HG03139 (cell line): ENCODE measurements around the gene GARIN5A.

Source experiments
- ATAC-seq: cut with Tn5 transposase; IDR thresholded peaks from one replicate; pipeline ENCODE4 v1.9.1; 2021; ENCODE audit not compliant: unreplicated experiment

Gene GARIN5A

GRCh38 chr19:50476224-50476906 is at the start of gene GARIN5A, which contains the start of gene EMC10:
Gene GARIN5A, minus strand, starts transcription at chr19:50476848. Its CDS starts 460 bp downstream, at chr19:50476388.
Gene EMC10, plus strand, starts transcription at chr19:50476507. Its CDS starts 38 bp downstream, at chr19:50476545.
- peak; percentile 72 for ATAC-seq

- ATAC-seq, result no peak
Observed at GRCh38 chr19:50522881-50523280, 46.2 kb upstream of the GARIN5A start.

DNA sequence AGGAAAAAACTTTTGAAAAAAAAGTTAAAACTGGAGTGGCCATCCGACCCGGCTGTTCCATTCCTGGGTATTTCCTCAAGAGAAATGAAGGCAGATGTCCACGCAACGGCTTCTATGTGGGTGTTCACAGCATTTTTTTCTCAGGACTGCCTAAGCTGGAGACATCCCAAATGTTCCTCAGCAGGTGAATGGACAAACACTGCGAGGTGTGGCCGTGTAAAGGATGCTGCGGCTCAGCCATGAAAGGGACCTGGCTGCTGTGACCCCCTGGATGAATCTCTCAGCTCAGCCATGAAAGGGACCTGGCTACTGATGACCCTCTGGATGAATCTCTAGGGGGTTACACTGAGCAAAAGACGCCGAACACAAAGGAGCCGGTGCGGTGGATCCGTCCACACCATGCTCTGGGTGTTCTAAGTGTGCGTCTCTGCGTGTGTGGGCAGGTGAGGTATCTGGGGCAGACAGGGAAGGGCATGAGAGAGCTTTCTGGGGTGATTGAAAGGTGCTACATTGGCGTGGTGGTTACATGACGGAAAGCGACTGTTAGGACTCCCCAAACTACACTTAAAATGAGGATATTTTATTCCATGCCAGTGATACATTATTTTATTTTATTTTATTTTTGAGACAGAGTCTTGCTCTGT is 44.3 kb upstream of the GARIN5A start:
- ATAC-seq, result no peak

DNA sequence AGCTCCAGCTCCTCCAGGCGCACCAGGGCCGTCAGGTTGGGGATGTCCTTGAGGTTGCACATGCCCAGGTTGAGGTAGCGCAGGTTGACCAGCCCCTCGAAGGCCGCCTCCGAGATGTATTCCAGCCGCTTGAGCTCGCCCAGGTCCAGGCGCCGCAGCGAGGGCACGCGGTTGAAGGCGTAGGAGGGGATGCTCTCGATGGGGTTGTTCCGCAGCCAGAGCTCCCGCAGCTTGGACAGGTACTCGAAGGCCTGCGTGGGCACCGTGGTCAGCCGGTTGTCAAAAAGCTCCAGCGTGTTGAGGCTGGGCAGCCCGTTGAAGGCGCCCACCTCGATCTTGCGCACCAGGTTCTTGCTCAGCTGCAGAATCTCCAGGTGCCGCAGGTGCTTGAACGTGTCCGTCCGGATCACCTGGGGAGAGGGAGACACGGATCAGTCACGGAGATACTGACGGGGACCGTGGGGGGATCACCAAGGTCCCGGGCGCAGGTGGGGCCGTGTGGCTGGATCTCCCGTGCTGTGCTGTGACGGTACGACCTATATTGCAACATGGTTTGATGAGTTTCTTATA is 42.4 kb upstream of the GARIN5A start:
- no peak for ATAC-seq

DNA sequence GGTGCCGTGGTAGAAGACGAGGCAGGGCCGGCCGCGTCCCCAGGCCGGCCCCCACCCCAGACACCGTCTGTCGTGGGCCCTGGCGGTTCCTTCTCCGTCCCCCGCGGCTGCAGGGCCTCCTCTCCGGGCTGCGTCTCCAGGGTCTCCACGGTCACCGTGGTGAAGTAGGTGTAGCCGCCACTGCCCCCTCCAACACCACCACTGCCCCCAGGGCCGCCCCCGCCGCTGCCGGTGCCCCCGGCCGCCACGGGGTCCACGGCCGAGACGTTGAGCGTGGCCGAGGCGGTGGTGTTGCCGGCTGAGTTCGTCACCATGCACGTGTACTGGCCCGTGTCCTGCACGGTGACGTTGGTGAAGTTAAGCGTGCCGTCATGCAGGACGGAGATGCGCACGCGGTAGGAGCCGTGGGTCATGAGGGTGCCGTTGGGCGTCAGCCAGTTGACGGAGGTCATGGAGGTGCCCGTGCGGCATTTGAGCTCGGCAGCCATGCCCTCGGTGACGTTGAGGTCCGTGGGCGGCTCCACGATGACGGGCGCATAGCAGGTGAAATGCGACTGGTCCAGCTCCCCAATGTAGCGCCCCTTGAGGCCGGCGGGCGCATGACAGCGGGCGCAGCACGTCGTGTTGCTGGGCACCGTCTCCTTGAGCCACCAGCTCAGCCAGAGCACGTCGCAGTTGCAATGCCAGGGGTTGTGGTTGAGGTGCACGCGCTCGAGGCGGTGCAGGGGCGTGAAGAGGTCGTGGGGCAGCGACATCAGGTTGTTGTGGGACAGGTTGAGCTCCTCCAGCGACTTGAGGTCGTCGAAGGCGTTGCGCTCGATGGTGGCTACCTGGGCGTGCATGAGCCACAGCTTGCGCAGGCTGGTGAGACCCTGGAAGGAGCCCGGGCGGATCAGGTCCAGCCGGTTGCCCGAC is 41.7 kb upstream of the GARIN5A start:
- no peak for ATAC-seq

DNA sequence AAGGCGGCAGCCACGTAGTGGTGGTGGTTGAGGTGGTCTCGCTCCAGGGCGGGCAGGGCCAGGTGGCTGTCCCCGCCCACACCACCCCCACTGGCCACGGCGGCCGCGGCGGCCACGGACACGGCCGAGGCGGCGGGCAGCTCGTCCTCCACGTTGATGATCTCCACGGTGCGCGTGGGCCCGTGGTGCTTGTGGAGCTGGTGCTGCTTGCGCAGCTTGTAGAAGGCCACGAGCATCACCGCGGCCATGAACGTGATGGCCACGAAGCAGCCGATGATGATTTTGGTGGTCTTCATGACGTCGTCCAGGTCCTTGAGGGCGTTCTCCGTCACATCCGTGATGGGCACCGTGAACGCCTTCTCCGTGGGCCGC is 41.0 kb upstream of the GARIN5A start:
- no peak for ATAC-seq

DNA sequence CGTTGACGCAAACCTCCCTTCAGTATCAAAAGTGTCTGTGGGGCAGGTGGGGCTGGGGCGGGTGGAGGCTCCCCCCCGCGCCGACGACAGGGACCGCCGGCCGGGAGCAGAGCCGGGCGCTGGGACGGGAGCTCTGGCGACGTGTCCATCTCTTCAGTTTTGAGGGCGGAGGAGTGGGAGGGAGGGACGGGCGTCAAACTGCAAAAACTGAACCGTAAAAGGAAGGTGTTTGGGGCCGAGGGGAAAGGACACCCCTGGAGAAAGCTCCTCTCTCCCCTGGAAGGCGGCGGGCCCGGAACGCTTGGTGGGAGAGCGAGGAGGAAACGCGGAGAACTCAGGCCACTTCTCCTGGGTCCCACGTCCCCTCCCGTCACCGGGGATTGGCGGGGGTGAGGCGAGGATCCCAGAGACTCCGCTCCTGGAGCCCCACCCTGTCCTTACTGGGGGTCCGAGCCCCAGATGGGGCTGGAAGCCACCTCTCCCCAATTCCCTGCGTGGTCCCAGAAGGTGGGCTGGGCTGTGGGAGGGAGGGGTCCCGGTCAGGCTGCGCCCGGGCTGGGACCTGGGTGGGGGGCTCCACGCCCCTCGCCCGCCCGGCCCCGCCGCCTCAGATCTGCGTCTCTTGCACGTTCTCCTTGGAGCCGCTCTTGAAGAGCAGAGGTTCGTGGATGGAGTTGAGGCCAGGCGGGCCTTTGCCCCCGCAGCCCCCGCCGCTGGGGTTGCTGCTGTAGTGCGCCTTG is 40.5 kb upstream of the GARIN5A start:
- ATAC-seq, result no peak

GRCh38 chr19:50516456-50516855 is 39.8 kb upstream of the GARIN5A start:
- no peak for ATAC-seq

- ATAC-seq, result no peak
Observed at GRCh38 chr19:50515168-50515561, 38.5 kb upstream of the GARIN5A start.

GRCh38 chr19:50514346-50515167 is 37.9 kb upstream of the GARIN5A start:
- ATAC-seq, result no peak

DNA sequence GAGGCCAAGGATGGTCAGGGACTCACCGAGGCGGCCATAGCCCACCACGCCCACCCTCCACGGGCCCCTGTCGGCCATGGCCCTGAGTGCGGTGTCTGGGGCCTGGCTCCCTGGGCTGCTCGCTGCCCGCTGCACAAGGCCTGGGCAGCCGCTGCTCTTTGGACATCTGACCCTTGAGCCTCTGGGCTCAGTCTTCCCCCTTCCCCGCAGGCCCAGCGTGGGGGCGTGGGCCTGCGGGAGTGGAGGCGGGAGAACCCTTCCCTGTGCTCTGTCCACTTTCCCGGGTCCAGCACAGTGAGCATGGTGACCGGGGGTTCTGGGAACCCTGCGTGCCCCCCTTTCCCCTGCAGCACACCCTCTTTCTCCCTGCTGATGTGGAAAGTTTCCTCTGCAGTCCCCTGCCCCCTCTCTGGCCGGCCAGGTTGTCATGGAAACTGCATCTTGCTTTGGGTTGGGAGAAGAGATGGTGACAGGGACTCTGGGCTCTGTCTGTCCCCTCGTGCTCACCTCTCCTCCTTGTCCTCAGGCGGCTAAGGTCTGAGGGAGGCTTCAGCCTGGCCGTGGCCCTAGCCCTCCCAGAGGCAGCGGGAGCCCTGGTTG is 37.2 kb upstream of the GARIN5A start, which contains the start of gene ASPDH:
Gene ASPDH (minus strand): TSS at position 168 of the 600 bp plus-strand sequence. CDS start 90 bp downstream, at position 78.
- ATAC-seq, result no peak

- no peak for ATAC-seq
Observed at GRCh38 chr19:50512999-50513745, 36.5 kb upstream of the GARIN5A start.

DNA sequence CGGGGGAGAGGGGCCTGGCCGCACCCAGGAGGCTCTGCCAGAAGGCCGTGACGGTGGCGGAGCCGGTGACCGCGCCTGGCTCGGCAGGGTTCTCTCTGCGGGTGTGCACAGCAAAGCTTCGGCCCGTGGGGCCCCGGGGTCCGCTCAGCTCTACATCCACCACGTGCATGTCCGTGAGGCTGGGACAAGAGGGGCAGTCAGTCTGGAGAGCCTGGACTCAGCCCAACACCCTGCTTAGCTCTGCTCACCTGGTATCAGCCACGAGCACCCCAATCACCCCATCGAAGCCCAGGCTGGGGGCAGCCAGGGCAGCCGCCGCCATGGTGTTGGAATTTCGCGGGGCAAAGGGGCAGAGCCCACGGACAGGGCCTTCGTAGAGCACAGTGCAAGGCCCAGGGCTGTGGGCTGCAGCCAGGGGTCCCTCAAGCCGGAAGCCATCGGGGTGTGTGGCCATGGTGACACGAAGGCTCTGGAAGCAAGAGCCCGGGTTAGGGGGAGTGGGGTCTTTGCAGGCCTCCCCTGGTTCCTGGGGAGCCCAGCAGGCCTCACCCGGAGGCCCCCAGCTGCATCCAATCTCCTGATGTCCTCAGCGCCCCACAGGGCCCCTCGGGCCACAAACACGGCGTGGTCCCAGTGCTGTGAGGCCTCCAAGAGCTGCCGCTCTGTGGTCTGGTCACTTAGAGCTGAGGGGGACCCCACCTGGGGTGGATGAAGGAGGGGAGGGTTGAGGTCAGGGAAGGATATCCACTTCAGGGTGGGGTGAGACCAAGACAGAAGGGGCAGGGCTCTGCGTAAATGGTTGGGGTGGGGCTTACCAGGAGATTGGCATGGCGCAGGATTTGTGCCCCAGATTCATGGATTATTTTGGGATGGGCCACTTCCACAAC is 35.7 kb upstream of the GARIN5A start:
- ATAC-seq, result no peak

DNA sequence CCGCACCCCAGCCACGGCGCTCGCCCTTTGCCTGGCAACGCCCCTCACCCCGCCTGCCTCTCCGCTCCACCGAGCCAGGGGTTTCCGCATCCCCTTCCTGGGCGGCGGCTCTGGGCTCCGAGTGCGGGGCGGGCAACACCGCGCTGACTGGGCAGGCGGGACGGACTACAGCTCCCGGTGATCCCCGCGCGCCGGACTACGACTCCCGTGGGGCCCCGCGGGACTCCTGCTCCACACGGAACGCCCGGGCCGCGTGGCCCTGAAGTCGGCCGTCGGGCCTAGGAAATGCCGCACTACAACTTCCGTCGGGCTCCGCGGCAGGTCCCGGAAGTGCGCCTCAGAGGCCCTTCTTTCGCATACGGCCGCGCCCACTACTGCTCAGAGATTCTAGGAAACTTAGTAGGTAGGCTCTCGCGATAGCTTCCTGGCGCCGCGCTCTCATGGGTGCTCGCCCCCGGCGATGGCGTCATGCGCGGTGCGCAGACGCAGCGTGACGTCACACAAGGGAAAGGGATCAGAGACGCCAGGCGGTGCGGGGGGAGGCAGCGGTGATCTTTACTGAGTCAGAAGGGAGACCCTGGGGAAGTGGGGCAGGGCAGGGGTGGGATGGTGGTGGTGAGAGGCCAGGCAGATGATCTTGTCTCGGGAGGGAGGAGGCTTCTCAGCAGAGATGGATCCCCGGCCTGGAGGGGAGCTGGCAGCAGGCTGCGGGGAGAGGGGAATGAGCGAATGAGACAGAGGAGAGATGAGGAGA is 34.6 kb upstream of the GARIN5A start, which contains the start of gene JOSD2:
Gene JOSD2 (minus strand): TSS at position 123 of the 754 bp plus-strand sequence. CDS start 760 bp downstream, outside the sequence.
- peak; percentile 86 for ATAC-seq

DNA sequence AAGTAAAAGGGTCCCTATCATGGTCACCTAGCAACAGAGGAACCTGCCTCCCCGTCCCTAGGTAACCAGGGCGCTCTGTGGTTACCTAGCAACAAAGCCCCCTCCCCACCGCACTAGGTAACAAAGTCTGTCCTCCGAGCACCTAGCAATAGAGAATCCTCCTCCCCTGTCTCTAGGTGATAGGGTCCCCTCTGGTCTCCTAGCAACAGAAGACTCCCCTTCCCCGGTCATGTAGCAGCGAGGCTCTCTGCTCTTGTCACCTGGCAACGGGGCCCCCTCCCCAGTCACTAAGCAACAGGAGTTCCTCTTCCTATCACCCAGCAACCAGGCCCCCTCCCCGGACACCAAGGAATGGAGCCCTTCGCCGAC is 34.0 kb upstream of the GARIN5A start:
- no peak for ATAC-seq

DNA sequence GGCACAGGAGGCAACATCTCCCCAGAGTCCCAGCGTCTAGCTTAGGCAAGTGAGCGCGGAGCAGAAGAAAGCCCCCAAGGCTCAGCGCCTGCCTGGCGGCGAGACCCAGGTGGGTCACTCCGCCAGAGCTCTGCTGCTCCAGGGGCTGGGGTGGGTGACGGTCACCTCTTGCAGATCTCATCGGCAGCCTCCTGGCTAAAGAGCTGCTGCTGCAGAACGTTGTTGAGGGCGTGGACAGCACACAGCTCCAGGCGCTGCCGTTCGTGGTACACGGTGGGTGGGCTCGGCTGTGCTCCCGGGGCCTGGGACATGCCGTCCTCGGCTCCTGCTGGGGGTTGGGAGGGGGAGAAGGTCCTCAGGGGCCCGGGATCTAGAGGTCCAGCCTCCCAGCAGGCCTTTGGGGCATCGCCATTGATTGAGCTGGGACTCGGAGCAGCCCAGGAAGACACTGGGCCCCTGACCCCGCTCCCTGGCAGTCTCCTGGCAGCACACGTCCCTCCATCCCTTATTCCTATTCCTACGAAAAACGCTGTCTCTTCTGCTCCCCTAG is 33.5 kb upstream of the GARIN5A start:
- ATAC-seq, result no peak
